HepG2 (cell line): ENCODE data around the gene REPS2.

Experiments
- GMEB1 ChIP-seq: sonication (generic); formaldehyde crosslinking; IDR thresholded peaks from 2 replicates; pipeline ENCODE4 v1.5.1; 2020; ENCODE audit warnings: missing genetic modification reagents, mild to moderate bottlenecking, borderline replicate concordance
- MXI1 ChIP-seq: IDR thresholded peaks from 3 replicates; pipeline ENCODE4 v1.6.1; 2012; ENCODE audit warnings: low read depth, low read length, inconsistent platforms, borderline replicate concordance
- NCOR1 ChIP-seq: fragments of 200-600 bp; sonication (generic); IDR thresholded peaks from 2 replicates; pipeline ENCODE4 v1.7.0; 2017; ENCODE audit warnings: antibody characterized with exemption, low read length, borderline replicate concordance
- POLR2A ChIP-seq, 2 experiments: IDR thresholded peaks; 2 replicates each; pipeline ENCODE4 v1.6.1; 2011; ENCODE audit warnings: low read depth in 2 of 2, low read length in 2 of 2, mild to moderate bottlenecking in 1 of 2, moderate library complexity in 1 of 2; ENCODE audit not compliant: insufficient read depth in 1 of 2
- RELA ChIP-seq: sonication (generic); formaldehyde crosslinking; IDR thresholded peaks from 2 replicates; pipeline ENCODE4 v1.4.0; 2020; ENCODE audit warnings: missing genetic modification reagents
- USF2 ChIP-seq, 2 experiments: sonication (generic) in 1 of 2; formaldehyde crosslinking in 1 of 2; IDR thresholded peaks; 2 replicates each; pipeline versions ENCODE4 v1.5.1 to v1.6.1; 2011 to 2020; ENCODE audit warnings: borderline replicate concordance in 1 of 2, low read depth in 1 of 2, low read length in 1 of 2, mild to moderate bottlenecking in 1 of 2, missing genetic modification reagents in 1 of 2, moderate library complexity in 1 of 2
- ZBTB7A ChIP-seq: sonication (generic); formaldehyde crosslinking; IDR thresholded peaks from 2 replicates; pipeline ENCODE4 v1.8.0; 2022; ENCODE audit warnings: mild to moderate bottlenecking, missing genetic modification reagents
- ZFX ChIP-seq: sonication (generic); formaldehyde crosslinking; IDR thresholded peaks from 2 replicates; pipeline ENCODE4 v1.4.0; 2020; ENCODE audit warnings: mild to moderate bottlenecking, low read depth, missing genetic modification reagents, moderate library complexity
- TF ChIP-seq, protein P1 (sequence below): sonication (generic); formaldehyde crosslinking; IDR thresholded peaks from 2 replicates; pipeline ENCODE4 v1.5.0; 2020; ENCODE audit warnings: mild to moderate bottlenecking, missing genetic modification reagents, moderate library complexity

DNA sequence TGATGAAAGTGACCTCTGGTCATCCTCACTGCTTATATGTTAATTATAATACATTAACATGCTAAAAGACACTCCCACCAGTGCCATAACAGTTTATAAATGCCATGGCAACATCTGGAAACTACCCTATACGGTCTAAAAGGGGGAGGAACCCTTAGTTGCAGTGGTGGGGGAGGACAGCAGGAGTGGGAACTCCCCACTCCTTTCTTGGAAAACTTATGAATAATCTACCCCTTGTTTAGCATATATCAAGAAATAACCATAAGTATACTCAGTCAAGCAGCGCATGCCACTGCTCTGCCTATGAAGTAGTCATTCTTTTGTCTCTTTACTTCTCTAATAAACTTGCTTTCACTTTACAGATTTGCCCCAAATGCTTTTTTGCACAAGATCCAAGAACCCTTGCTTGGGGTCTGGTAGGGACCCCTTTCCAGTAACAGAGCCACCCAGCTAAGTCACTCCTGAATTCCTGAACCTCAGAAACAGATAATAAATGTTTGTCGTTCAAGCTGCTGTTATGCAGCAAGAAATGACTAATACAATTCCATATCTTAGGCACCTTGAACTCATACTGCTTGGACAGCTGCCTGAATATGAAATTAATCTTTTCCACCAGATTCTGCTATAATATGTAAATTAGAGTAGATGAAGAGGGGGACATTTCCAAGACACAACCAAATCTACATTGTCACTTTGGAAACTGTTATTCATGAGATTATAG, 14.4 kb upstream of the REPS2 start:
- TF ChIP-seq POLR2A (IDR thresholded peaks at IDR 0.05; ENCODE audit: insufficient read depth in 1 of 2, low read depth in 2 of 2, low read length in 2 of 2) (no peak), ZFX (CRISPR knock-in tag) (no peak), USF2 (IDR thresholded peaks at IDR 0.05; ENCODE audit: low read depth, low read length) (no peak), USF2 (CRISPR knock-in tag; IDR thresholded peaks at IDR 0.05; ENCODE audit: borderline replicate concordance) (no peak), ZBTB7A (no peak), NCOR1 (no peak), MXI1 (no peak), RELA (CRISPR knock-in tag) (no peak), GMEB1 (CRISPR knock-in tag) (no peak)
- TF ChIP-seq, protein P1, sequence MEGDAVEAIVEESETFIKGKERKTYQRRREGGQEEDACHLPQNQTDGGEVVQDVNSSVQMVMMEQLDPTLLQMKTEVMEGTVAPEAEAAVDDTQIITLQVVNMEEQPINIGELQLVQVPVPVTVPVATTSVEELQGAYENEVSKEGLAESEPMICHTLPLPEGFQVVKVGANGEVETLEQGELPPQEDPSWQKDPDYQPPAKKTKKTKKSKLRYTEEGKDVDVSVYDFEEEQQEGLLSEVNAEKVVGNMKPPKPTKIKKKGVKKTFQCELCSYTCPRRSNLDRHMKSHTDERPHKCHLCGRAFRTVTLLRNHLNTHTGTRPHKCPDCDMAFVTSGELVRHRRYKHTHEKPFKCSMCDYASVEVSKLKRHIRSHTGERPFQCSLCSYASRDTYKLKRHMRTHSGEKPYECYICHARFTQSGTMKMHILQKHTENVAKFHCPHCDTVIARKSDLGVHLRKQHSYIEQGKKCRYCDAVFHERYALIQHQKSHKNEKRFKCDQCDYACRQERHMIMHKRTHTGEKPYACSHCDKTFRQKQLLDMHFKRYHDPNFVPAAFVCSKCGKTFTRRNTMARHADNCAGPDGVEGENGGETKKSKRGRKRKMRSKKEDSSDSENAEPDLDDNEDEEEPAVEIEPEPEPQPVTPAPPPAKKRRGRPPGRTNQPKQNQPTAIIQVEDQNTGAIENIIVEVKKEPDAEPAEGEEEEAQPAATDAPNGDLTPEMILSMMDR: no peak
